GM19240 (cell line): ENCODE data around the gene BRD4.
A peak's percentile ranks its signal among the peaks of the same experiment; 100 is the strongest.

ENCODE experiments used
- DNase-seq: peaks from one replicate; pipeline ENCODE4 v3.0.0; 2011; ENCODE audit warnings: low spot score; ENCODE audit not compliant: insufficient read length

BRD4 gene

DNA sequence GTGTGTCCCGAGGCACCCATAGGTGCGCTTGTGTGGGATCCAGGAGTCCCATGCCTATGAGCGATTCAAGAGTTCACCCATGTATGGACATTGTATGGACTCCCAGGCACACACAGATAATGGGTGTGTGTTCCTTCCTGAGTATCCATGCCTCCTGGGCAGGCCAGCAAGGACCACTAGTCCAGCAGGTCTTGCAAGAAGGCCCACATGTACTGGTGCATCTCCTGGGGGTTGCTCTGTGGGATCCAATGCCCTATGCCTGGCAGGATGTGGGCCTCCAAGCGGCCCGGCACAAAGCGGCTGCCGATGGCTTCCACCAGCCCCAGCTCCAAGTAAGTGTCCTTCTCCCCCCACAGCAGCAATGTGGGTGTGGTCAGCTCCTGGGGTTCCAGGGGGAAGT lies 105.1 kb downstream of the BRD4 start:
- no peak for DNase-seq

DNA sequence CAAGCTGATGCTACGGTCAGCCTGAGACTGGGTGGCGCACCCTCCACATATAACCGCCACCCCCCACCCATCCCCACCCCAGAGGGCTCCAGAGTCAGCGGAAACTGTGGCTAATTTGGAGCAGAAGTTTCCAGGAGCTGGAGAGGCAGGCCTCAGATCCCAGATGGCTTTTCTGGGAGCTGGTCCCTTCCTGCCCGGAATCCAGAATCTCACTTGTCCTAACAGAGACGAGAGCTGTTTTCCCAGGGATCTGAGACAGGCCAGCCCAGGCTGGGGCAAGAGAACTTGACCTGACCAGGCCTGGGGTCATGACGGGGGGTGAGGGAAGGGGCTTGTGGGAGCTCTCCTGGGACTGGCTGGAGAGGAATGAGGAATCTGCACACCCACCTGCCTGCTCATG lies 106.6 kb downstream of the BRD4 start:
- no peak for DNase-seq

DNA sequence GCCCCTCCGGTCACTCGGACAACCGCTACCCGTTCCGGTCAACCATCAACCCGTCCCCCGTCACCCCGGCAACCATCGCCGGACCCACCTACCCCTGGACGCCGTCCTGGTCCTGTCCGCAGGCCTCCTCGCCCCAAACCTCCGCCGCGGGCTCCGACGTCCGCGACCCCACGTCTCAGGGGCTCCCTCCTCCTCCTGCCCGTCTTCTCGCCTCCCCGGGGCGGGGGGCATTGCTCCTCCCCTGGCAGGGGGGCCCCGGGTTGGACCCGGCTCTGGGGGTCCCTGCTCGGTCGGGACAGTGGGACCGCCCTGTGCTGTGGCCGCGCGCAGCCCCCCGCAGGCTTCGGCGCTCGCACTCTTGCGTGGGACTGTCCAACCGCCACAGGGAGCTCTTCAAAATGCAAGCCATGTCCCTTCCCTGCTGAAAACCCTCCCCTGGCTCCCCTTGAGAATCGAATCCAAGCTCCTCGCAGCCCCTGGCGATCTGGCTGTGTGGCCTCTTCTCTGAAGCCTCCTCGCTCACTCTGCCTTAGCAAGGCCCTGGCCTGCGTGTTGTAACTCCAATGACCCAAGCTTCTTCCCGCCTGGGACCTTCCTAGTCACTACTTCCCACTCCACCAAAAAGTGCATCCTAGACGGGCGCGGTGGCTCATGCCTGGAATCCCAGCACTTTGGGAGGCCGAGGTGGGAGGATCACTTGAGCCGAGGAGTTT lies 108.5 kb downstream of the BRD4 start:
- no peak for DNase-seq

DNA sequence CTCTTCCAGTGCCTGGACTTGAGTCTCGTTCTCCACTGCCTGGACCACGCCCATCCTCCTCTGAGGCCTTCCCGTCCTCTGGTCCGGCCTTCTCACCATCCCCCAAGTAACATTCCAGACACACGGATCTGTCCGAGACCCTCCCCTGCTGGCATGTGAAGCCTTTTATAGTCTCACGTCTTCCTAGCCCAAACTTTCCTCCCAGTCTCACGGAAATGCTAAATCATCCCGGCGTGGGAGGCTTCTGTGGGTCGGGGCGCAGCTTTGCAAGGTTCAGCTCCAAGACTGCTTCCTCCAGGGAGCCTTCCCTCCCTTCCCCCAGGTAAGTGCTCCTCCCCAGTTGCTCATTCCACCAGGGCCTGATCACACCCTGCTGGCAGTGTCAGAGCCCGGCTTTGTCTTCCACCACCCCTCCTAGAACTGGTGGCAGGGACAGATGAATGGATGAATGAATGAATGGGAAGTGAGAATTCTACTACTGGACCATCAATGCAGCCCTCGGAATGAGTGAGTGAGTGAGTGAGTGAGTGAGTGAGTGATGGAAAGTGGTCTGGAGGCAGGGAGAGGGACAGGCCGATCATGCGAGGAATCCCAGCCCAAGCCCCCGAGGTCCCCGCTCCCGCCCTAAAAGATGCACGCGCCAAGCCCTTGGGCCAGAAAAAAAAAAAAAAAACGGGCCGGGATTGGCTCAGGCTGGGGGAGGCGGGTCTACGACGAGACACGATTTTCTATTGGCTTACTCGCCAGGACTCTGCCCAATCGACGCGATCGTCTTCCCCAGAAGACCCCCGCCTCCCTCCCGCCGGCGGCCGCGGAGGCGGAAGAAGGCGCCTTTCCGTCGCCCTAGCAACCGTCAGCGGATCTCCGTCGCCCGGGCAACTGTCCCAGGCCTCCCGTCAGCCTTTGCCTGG lies 109.3 kb downstream of the BRD4 start:
- peak; percentile 96 for DNase-seq

GRCh38 chr19:15220833-15221232 lies 111.5 kb downstream of the BRD4 start:
- DNase-seq = no peak

DNA sequence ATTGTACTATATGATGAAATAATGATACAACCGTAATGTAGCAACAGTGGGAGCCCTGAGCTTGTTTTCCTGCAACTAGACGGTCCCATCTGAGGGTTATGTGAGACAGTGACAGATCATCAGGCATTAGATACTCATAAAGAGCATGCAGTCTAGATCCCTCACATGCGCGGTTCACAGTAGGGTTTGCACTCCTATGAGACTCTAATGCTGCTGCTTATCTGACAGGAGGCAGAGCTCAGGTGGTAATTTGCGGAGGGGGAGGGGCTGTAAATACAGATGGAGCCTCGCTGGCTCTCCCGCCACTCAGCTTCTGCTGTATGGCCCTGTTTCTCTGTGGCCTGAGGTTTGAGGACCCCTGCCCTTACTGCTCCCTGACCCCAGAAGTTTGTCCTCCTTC lies 113.8 kb downstream of the BRD4 start:
- DNase-seq = no peak

- no peak for DNase-seq
Measured at GRCh38 chr19:15216363-15216762, 116.0 kb downstream of the BRD4 start.

DNA sequence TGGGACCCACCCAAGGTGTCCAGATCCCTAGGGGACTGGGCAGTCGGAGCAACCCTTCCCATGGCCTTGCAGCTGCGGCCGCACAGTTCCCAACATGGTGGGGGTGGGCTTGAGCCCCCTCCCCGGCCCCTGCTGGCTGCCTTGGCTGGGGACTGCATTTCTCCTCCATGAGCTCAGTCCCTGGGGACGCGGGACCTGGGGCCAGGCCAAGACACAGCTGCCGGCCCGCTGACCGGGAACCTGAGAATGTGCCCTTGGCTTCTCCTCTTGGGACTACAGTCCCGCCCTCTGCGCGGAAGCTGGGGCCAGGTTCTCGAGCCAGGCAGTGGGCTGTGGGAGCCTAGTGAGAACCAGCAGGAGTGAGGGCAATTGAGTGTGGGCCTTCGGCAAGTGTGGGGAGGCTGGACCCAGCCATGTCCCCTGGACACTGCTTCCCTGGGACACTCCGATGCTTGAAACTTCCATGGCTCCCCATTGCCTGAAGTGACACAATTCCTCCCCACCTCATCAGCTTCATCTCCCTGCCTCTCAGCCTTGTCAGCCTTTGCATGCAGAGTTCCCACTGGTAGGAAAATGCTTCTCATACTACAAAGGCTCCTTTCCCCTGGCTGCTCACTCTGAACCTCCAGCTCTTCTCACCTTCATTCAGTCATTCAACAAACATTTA lies 118.5 kb downstream of the BRD4 start:
- DNase-seq = no peak

DNA sequence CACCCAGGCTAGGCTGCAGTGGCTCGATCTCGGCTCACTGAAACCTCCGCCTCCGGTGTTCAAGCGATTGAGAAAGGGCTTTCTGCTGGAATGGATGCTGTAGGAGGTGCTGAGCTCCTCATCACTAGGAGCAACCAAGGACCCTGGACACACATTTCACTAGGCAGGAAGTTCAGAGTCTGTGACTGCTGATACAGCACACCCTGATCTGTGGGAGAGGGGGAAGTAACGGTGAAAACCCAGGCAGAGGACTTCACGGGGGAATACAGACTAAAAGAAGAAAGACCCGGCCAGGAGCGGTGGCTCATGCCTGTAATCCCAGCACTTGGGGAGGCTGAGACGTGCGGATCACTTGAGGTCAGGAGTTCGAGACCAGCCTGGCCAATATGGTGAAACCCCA lies 119.6 kb downstream of the BRD4 start:
- no peak for DNase-seq

DNA sequence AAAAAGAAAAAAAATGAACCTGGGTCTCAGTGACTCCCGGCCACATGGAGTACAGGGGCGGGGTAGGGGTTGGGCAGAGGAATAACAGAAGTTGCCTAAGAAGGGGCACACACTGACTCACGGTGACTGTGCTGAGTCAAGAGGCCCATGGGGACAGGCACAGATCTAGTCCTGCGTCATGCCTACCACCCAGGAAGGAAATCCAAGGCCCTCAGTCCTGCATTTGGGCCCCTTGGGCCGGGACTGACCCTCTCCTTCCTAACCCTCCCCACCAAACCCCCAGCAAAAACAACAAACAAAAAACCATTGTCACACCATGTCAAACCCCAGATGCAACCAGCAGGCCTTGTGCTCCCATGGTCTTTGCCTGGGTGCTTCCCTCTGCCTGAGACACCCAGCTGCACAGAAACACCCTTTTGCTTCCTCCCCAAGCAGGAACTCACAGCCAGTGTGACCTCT lies 122.0 kb downstream of the BRD4 start:
- DNase-seq = no peak

DNA sequence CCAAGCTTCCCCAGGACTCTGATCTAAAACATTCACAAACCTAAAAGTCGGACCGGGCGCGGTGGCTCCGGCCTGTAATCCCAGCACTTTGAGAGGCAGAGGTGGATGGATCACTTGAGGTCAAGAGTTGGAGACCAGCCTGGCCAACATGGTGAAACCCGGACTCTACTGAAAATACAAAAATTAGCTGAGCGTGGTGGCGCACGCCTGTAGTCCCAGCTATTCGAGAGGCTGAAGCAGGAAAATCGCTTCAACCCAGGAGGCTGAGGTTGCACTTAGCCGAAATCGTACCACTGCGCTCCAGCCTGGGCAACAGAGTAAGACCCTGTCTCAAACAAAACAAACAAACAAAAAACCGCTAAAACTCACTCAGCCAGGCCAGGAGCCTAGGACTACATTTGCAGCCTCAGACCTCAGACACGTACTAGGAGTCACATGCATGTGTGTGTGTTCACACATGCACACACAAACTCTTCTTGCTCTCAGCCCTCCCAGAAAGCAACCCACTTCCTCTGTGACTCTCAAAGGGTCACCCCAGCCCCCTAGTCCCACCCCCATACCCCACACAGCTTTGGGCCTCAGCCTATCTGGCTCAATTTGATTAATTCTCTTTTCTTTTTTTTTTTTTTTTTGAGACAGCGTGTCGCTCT lies 130.8 kb downstream of the BRD4 start:
- DNase-seq = no peak

DNA sequence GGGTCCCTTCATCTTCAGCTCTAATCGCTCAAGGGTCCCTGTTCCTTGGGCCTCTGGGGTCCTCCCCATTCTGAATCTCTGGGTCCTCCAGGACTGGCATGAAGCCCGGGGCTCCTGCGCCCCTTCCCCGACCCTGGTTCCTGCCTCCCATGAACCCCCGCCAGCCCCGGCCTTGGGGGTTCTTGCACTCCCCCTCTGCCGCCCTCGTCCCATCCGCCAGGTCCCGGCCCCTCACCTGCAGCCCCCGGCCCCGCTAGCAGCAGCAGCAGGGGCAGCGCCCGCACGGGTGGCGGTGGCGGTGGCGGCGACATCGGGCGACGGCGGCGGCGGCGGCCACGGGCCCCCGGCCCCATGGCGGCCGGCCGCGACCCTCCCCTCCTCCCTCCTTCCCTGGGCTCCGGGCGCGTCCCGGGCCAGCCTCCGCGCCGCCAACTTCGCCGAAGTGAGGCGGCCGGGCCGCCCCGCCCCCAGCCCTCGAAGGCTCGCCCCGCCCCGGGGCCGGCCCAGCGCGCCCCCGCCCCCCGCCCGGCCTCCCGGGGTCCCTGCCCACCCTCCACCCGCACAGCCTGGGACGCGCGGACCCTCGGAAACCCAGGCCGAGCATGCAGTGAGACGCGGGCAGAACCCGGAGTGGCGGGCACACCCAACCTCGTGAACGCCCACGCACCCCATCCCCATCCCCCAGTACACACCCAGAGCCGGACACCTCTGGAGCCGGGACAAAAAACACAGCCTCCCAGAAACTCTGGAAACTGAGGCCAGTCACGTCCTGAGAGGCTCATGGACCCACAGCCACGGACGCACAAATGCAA lies 131.6 kb downstream of the BRD4 start, which contains the start of gene NOTCH3:
Gene NOTCH3 (minus strand): TSS at position 443 of the 812 bp plus-strand sequence. CDS start 90 bp downstream, at position 353.
- DNase-seq = no peak

DNA sequence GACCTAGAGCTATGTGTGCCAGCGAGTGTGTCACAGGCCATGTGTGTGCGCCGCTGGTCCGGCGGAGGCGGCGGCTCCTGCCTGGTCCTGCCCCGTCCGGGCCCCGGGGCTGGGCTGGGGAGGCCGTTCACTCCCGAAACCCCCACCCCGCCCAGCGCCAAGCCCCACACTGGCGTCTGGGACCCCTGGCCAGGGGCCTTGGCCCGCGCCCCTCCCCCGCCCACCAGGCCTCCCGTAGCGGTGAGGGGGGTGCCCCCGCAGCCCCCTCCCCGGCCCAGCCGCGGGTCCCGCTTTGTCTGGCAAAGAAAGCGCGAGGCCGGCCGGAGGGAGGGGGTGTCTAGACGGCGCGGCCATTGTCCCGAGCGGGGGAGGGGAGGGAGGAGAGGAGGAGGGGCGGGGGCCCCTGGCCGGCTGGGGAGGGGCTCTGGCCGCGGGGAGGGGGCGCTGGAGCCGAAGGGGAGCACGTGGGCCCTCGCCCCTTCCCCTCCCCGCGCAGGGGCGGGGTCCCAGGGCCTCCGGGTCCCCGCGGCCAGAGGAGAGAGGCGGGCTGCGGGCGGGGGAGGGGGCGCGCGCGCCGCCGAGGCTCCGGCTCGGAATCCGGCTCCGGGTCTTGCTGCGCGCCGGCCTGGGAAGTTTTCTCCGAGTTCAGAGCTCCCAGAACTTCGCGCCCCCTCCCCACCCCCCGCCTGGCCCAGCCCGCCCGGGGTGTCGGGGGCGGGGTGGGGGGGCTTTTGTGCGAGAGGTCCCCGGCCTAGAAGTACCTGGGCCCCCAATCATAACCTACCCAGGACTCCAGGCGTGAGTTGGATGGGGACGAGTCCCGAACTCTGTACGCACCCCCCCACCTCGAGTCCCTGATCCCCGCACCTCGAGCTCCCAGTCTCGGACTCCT lies 132.4 kb downstream of the BRD4 start:
- no peak for DNase-seq

DNA sequence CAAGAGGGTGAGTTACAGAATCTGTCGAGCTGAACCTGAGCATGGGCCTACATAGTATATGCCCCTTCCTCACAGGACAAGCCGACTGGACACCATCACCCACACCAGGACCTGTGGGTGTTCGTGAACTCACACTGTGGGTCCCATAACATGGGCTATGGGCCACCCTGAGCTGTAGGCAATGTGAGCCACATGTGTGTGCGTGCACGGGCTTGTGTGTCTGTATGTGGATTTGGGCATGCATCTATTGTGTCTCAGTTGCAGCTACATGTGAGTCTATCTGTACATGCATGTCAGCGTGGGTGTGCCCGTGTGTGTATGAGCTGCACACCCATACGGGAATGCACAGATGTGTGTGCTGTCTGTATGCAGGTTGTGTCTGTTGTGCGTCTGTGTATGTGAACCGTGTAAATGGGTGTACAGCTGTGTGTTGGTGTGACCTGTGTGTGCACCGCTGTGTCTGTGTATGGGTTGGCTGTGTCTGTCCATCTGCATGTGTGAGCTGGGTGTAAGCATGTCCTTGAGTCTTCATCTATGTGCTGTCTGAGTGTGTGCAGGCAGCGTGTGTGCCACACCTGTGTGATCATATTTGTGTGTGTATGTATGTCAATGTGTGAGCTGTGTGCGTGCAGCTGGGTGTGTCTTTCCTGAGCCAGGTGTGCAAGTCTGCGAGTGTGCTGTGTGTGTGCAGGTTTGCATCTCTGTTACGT lies 133.2 kb downstream of the BRD4 start:
- DNase-seq = no peak

GRCh38 chr19:15197942-15198341 lies 134.4 kb downstream of the BRD4 start:
- no peak for DNase-seq

DNA sequence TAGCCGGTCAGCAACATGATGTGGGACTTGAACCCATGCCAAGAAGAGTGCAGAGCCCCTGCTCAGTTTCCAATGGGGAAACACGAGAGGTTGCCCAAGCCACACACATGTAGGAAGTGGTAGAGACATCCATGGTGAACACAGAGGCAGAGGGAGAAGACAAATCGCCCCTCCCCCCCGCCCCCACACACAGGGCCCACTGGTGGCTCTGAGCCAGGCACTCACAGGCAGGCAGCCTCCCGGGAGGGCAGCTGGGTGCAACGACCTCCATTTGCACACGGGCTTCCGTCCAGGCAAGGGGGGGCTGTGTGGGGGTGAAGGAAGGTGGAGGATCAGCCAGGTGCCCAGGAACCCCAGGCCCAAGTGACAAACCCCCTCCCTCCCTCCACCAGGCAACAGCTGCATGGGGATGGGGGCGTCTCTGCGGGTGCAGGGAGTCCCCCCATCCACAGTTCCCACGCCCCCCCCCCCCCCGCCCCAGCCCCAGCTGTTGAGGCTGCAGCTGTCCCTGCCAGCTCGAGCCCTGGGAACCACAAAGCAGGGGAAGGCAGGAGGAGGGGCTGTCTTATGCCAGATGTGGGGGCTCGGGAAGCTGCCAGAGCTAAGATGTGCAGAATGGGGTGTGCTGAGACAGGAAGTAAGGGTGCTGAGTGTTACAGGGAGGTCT lies 134.9 kb downstream of the BRD4 start:
- no peak for DNase-seq

DNA sequence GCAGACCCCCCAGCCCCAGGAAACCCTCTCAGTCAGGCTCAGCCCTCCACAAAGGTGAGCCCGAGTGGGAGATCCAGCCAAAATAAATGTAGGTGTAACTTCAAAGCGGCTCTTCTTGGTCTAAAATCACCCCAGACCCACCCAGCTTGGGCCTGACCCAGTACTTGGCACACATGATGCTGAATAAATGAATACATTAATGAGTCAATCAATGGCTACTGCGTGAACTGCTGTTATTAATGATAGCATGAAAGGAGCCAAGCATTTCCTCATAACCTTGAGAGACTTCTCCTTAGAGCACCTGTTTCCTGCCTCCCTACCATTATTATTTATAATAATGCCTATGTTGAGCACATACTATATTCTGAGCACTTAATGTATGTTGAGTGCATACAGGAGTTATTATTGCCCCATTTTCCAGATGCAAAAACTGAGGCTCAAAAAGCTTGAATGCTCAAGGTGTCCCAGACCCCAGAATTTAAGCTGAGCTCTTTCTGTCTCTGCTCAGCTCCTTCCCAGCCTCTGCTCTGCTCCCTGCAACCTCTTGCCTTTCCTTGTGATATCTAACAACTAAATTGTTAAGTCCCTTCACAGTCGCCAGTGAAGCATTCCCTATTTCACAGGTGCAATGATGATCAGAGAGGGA lies 135.9 kb downstream of the BRD4 start:
- DNase-seq = no peak
